B cell (primary cell): ENCODE results near the gene TBC1D9B. TPM values are rescaled to one million over a fixed set of nuclear protein-coding genes. Genes with fewer than 3 reads are reported as not detected.

ENCODE experiments used
- ATAC-seq: fragments of 200-7000 bp; cut with Tn5 transposase; one replicate; pipeline ENCODE4 v1.10.0; 2021; ENCODE audit warnings: low read depth, mild to moderate bottlenecking, moderate number of reproducible peaks, moderate library complexity
- CTCF ChIA-PET: fragments of 350-600 bp; sonication (Branson Sonifier 250); formaldehyde crosslinking; loops from one replicate; lab custom pipeline; 2021; ENCODE audit warnings: antibody characterized with exemption, inconsistent platforms; lab: Charles Lee
- POLR2A ChIA-PET: fragments of 350-600 bp; sonication (Branson Sonifier 250); formaldehyde crosslinking; loops from one replicate; lab custom pipeline; 2021; ENCODE audit warnings: antibody characterized with exemption; lab: Charles Lee
- DNase-seq: peaks from one replicate; pipeline ENCODE4 v3.0.0; 2013
- H2AFZ ChIP-seq: 2 replicates; pipeline ENCODE4 v1.6.1; 2012; ENCODE audit warnings: mild to moderate bottlenecking, low read depth, low read length; ENCODE audit not compliant: insufficient read depth, poor library complexity, severe bottlenecking
- H3K27ac ChIP-seq, 2 donors: 1 replicate in 1 of 2; 2 replicates in 1 of 2; pipeline ENCODE4 v1.5.1; 2012 to 2013; ENCODE audit warnings: low read length in 2 of 2, mild to moderate bottlenecking in 2 of 2, moderate library complexity in 1 of 2
- H3K27me3 ChIP-seq, 4 experiments: fragments of 200-600 bp in 1 of 4; sonication (generic) in 1 of 4; replicated peaks in 1 of 4; 1 replicate in 2 of 4; 2 replicates in 2 of 4; pipeline versions ENCODE4 v1.6.1 to v1.7.0; 2013 to 2016; ENCODE audit warnings: low read length in 3 of 4, mild to moderate bottlenecking in 2 of 4, mixed read lengths in 1 of 4, moderate library complexity in 1 of 4; ENCODE audit not compliant: insufficient read depth in 4 of 4, control insufficient read depth in 3 of 4; ENCODE audit errors: control extremely low read depth in 1 of 4
- H3K36me3 ChIP-seq, 2 experiments: replicated peaks in 1 of 2; 1 replicate in 1 of 2; 2 replicates in 1 of 2; pipeline versions ENCODE4 v1.6.1 to v1.7.1; 2013; ENCODE audit warnings: low read length in 1 of 2; ENCODE audit not compliant: insufficient read depth in 2 of 2, control insufficient read depth in 1 of 2; ENCODE audit errors: control extremely low read depth in 1 of 2, extremely low read depth in 1 of 2
- H3K4me1 ChIP-seq, 2 donors: fragments of 200-600 bp in 1 of 2; sonication (generic) in 1 of 2; 1 replicate in 1 of 2; 2 replicates in 1 of 2; pipeline versions ENCODE4 v1.5.1 to v1.6.1; 2013 to 2017; ENCODE audit warnings: low read length in 2 of 2; ENCODE audit not compliant: control insufficient read depth in 2 of 2, insufficient read depth in 2 of 2
- H3K4me2 ChIP-seq: replicated peaks from 2 replicates; pipeline ENCODE3; 2012; ENCODE audit warnings: mild to moderate bottlenecking, low read depth, low read length; ENCODE audit not compliant: poor library complexity, severe bottlenecking
- H3K4me3 ChIP-seq, 5 experiments: fragments of 200-600 bp in 1 of 5; sonication (generic) in 1 of 5; 1 replicate in 3 of 5; 2 replicates in 2 of 5; pipeline versions ENCODE4 v1.5.1 to v1.7.0; 2011 to 2016; ENCODE audit warnings: low read length in 4 of 5, mild to moderate bottlenecking in 4 of 5, low read depth in 2 of 5, control low read depth in 1 of 5, moderate library complexity in 1 of 5; ENCODE audit not compliant: insufficient read depth in 1 of 5; ENCODE audit errors: control extremely low read depth in 1 of 5, extremely low read depth in 1 of 5
- H3K79me2 ChIP-seq: fragments of 200-600 bp; sonication (generic); one replicate; pipeline ENCODE4 v1.6.0; 2016; ENCODE audit warnings: low read length; ENCODE audit not compliant: control insufficient read depth, insufficient read depth
- H3K9ac ChIP-seq: fragments of 200-600 bp; sonication (generic); 2 replicates; pipeline ENCODE4 v1.6.1; 2017; ENCODE audit warnings: mild to moderate bottlenecking, low read length, moderate library complexity
- H3K9me3 ChIP-seq, 3 donors: one replicate each; pipeline versions ENCODE4 v1.6.1 to v1.7.1; 2013; ENCODE audit warnings: low read length in 2 of 3; ENCODE audit not compliant: control insufficient read depth in 2 of 3, insufficient read depth in 1 of 3; ENCODE audit errors: control extremely low read depth in 1 of 3
- H4K20me1 ChIP-seq: 2 replicates; pipeline ENCODE4 v1.6.0; 2012; ENCODE audit warnings: mild to moderate bottlenecking, low read length; ENCODE audit not compliant: insufficient read depth, control insufficient read depth, poor library complexity, severe bottlenecking
- H3K27ac Mint-ChIP-seq: one replicate; pipeline ENCODE4 v1.8.0; 2021; ENCODE audit warnings: mixed read lengths
- H3K27me3 Mint-ChIP-seq: one replicate; pipeline ENCODE4 v1.8.0; 2021; ENCODE audit warnings: mixed read lengths
- H3K4me1 Mint-ChIP-seq: one replicate; pipeline ENCODE4 v1.8.0; 2021; ENCODE audit warnings: mixed read lengths
- H3K4me3 Mint-ChIP-seq: one replicate; pipeline ENCODE4 v1.8.0; 2021; ENCODE audit warnings: mixed read lengths
- H3K9me3 Mint-ChIP-seq: one replicate; pipeline ENCODE4 v1.8.0; 2022; ENCODE audit warnings: mixed read lengths; ENCODE audit not compliant: insufficient read depth
- EZH2 ChIP-seq: IDR thresholded peaks from 2 replicates; pipeline ENCODE4 v1.6.1; 2012; ENCODE audit warnings: borderline replicate concordance, low read depth, mild to moderate bottlenecking, moderate library complexity, low read length; ENCODE audit not compliant: insufficient read depth, poor library complexity, severe bottlenecking
- WGBS: methylation state at CpG from one replicate; pipeline ENCODE4 v1.1.5; 2013; ENCODE audit warnings: missing lambda C conversion rate; ENCODE audit not compliant: insufficient coverage; 5-methylcytosine and 5-hydroxymethylcytosine counted together
- intact Hi-C: fragments of 100-400 bp; cut with micrococcal nuclease; formaldehyde crosslinking; loops from one replicate; pipeline ENCODE4 v1.10.0; 2022
- polyA plus RNA-seq: library from polyadenylated mRNA; depleted of rRNA; stranded (reverse); fragments of >200 nt; gene quantifications from 2 replicates; pipeline ENCODE4 v1.2.3, GENCODE V29; 2012
- total RNA-seq, 2 donors: library from RNA; stranded (reverse); fragments of 120-200 nt in 1 of 2; gene quantifications; 1 replicate in 1 of 2; 2 replicates in 1 of 2; pipeline versions ENCODE4 v1.2.3 to v1.2.4, GENCODE V29; 2013 to 2022
- TF ChIP-seq, protein P1 (sequence below): fragments of 200-600 bp; IDR thresholded peaks from one replicate; pipeline ENCODE4 v1.8.0; 2022; ENCODE audit warnings: antibody characterized with exemption, mild to moderate bottlenecking

TBC1D9B gene
- total and polyA plus RNA-seq, 2 donors (not counting 1 experiment from before 2014, with no cell fraction given), result 143 to 144 TPM

DNA sequence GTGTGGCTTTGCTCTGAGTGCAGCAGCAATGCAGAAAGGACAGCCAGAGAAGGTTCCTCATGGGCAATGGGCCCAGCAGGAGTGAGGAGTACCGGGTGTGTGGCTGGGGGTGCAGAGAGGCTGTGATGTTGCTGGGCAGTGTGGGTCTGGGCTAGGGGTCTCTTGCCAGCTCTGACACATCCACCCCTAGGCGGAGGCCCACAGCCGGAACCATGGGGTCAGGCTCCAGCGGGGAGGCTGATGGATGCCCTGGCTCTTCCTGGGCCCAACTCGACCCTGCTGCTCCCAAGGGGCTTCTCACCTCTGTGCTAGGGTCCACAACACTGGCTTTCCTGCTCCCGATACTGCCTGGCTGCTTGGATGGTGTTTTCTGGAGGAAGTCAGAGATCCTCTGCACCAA lies 19.9 kb downstream of the TBC1D9B start:
- DNase-seq, result no peak
- no peak for ATAC-seq
- no peak overlapping the region for H3K9ac ChIP-seq
- H3K9me3 Mint-ChIP-seq, result peaks cover 2% of the 10 kb centered on the region
- no peak overlapping the region for H3K4me2 ChIP-seq
- H3K27me3 Mint-ChIP-seq, result no peaks in the 10 kb centered on the region
- no peaks in the 10 kb centered on the region for H4K20me1 ChIP-seq
- ChIA-PET CTCF (no interaction called here), POLR2A (no interaction called here)
- intact Hi-C loops, result no loop called here
- H3K9me3 ChIP-seq, result peaks cover 2 to 12% (median 6%) of the 10 kb centered on the region in 3 donors
- no peak overlapping the region for H3K4me3 ChIP-seq
- no peaks in the 10 kb centered on the region for H3K27me3 ChIP-seq
- 100% methylated on average over 6 of the region's 6 CpGs for WGBS
- no peaks in the 10 kb centered on the region for H3K79me2 ChIP-seq
- no peak overlapping the region for H3K27ac Mint-ChIP-seq
- H2AFZ ChIP-seq, result no peak overlapping the region
- no peak overlapping the region for H3K4me3 Mint-ChIP-seq
- no peaks in the 10 kb centered on the region for H3K4me1 Mint-ChIP-seq
- H3K27ac ChIP-seq, result no peak overlapping the region
- TF ChIP-seq, protein P1, sequence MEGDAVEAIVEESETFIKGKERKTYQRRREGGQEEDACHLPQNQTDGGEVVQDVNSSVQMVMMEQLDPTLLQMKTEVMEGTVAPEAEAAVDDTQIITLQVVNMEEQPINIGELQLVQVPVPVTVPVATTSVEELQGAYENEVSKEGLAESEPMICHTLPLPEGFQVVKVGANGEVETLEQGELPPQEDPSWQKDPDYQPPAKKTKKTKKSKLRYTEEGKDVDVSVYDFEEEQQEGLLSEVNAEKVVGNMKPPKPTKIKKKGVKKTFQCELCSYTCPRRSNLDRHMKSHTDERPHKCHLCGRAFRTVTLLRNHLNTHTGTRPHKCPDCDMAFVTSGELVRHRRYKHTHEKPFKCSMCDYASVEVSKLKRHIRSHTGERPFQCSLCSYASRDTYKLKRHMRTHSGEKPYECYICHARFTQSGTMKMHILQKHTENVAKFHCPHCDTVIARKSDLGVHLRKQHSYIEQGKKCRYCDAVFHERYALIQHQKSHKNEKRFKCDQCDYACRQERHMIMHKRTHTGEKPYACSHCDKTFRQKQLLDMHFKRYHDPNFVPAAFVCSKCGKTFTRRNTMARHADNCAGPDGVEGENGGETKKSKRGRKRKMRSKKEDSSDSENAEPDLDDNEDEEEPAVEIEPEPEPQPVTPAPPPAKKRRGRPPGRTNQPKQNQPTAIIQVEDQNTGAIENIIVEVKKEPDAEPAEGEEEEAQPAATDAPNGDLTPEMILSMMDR, result no peak
- H3K4me1 ChIP-seq, result no peaks in the 10 kb centered on the region
- peaks cover 8 to 77% of the 10 kb centered on the region in 2 experiments for H3K36me3 ChIP-seq

DNA sequence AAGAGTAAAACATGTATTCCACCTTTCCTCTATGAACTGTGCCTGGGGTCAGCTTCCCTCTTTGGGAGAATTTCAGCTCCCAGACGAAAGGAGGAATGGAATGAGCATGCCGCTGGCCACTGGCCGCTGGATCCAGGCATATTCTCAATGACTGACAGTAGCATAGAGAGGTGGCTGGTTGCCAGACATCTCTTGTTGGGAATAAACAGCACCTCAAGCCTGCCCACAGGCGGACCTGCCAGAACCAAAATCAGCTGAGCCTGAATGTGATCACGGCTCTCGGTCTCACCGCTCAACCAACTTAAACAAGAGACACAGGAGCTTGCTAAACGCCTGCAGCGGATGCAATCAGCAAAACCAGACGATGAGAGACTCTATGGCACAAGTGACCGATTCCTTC lies 20.6 kb downstream of the TBC1D9B start:
- no peak for TF ChIP-seq EZH2
- TF ChIP-seq, protein P1, result no peak
- Histone ChIP-seq H3K27me3 (no peaks in the 10 kb centered on the region), H3K4me2 (no peak overlapping the region), H4K20me1 (no peaks in the 10 kb centered on the region), H3K36me3 (peaks cover 8 to 74% of the 10 kb centered on the region in 2 experiments), H3K27ac (no peak overlapping the region), H3K79me2 (no peaks in the 10 kb centered on the region), H3K4me1 (no peaks in the 10 kb centered on the region), H3K9ac (no peak overlapping the region), H2AFZ (no peak overlapping the region), H3K9me3 (peaks cover 2 to 19% (median 13%) of the 10 kb centered on the region in 3 donors), H3K4me3 (no peak overlapping the region)
- DNase-seq (no peak), ATAC-seq (no peak)
- ChIA-PET CTCF (no interaction called here), POLR2A (no interaction called here)
- Mint-ChIP-seq H3K27ac (no peak overlapping the region), H3K4me1 (no peaks in the 10 kb centered on the region), H3K9me3 (peaks cover 4% of the 10 kb centered on the region), H3K4me3 (no peak overlapping the region), H3K27me3 (no peaks in the 10 kb centered on the region)
- WGBS, result 97% methylated on average over 11 of the region's 11 CpGs
- intact Hi-C loops, result no loop called here
